ENCODE results near the gene BMPR2. TPM values are rescaled to one million over a fixed set of nuclear protein-coding genes. Genes with fewer than 3 reads are reported as not detected.
"Not testable (repeated sequence)": the region's sequence is repeated elsewhere in the genome, so short reads cannot be mapped to it uniquely, and the experiment has no call there.

The BMPR2 gene
- total RNA-seq, 1 experiment from 2014 or later: 10.0 TPM

- Histone ChIP-seq H4K20me1 (ENCODE audit: low read length) (no peaks in the 10 kb centered on the region), H3K27me3 (ENCODE audit: low read length) (no peaks in the 10 kb centered on the region), H3K9ac (ENCODE audit: low read length) (no peak overlapping the region), H3K36me3 (ENCODE audit: low read depth, low read length) (no peaks in the 10 kb centered on the region), H2AFZ (ENCODE audit: low read length) (no peak overlapping the region), H3K79me2 (ENCODE audit: low read length) (0 out of 2 replicates have a peak, but pooled peaks cover 3% of the 10 kb centered on the region), H3K27ac (ENCODE audit: low read length) (no peak overlapping the region), H3F3A (ENCODE audit: low read length, unreplicated experiment) (no peaks in the 10 kb centered on the region), H3K9me3 (ENCODE audit: low read length) (no peaks in the 10 kb centered on the region), H3K9me2 (replicated peaks; ENCODE audit: low read length) (no peaks in the 10 kb centered on the region), H3K4me2 (ENCODE audit: low read length) (no peak overlapping the region), H3K4me3 (ENCODE audit: low read length) (no peak overlapping the region), H3K4me1 (ENCODE audit: insufficient read depth, low read length) (no peaks in the 10 kb centered on the region)
- ATAC-seq: no peak
- CTCF ChIA-PET: no interaction called here
- TF ChIP-seq EZH2phosphoT487 (IDR thresholded peaks at IDR 0.05; ENCODE audit: borderline replicate concordance, low read length): no peak
- no peak for TF ChIP-seq EZH2 (IDR thresholded peaks at IDR 0.05; ENCODE audit: low read length, unreplicated experiment)
- no peak for TF ChIP-seq CTCF (conservative IDR thresholded peaks at IDR 0.05; ENCODE audit: low read depth, low read length)
- POLR2A ChIA-PET (ENCODE audit: unreplicated experiment): no interaction called here
- intact Hi-C loops (cut with micrococcal nuclease): no loop called here
- DNase-seq: no peak
- BruUV-seq (replicated peaks): no TSS peak
Measured at GRCh38 chr2:202436626-202437025, 60.5 kb downstream of the BMPR2 start.

- DNase-seq; CTCF ChIA-PET; H3K4me2 ChIP-seq (ENCODE audit: low read length); H3K9me2 ChIP-seq (replicated peaks; ENCODE audit: low read length); H3K9me3 ChIP-seq (ENCODE audit: low read length); POLR2A ChIA-PET (ENCODE audit: unreplicated experiment); H3K9ac ChIP-seq (ENCODE audit: low read length); H2AFZ ChIP-seq (ENCODE audit: low read length); H3K27me3 ChIP-seq (ENCODE audit: low read length); H3K4me1 ChIP-seq (ENCODE audit: insufficient read depth, low read length); H3F3A ChIP-seq (ENCODE audit: low read length, unreplicated experiment); H3K79me2 ChIP-seq (ENCODE audit: low read length); BruUV-seq (replicated peaks); H3K4me3 ChIP-seq (ENCODE audit: low read length); H3K36me3 ChIP-seq (ENCODE audit: low read depth, low read length); ATAC-seq; H3K27ac ChIP-seq (ENCODE audit: low read length); H4K20me1 ChIP-seq (ENCODE audit: low read length); intact Hi-C loops (cut with micrococcal nuclease): not testable (repeated sequence)
Measured at GRCh38 chr2:202440117-202440516, 64.0 kb downstream of the BMPR2 start.

- no TSS peak for BruUV-seq (replicated peaks)
- intact Hi-C loops (cut with micrococcal nuclease): no loop called here
- ChIA-PET CTCF (no interaction called here), POLR2A (ENCODE audit: unreplicated experiment) (interaction anchor here (0.5 kb wide), 1 partner anchor 443 kb away, joined by 7 read pairs; no protein-coding TSS in a partner anchor)
- Histone ChIP-seq H3K9ac (ENCODE audit: low read length) (no peak overlapping the region), H4K20me1 (ENCODE audit: low read length) (no peaks in the 10 kb centered on the region), H3K9me2 (replicated peaks; ENCODE audit: low read length) (no peaks in the 10 kb centered on the region), H3K4me1 (ENCODE audit: insufficient read depth, low read length) (no peaks in the 10 kb centered on the region), H3F3A (ENCODE audit: low read length, unreplicated experiment) (no peaks in the 10 kb centered on the region), H3K27me3 (ENCODE audit: low read length) (no peaks in the 10 kb centered on the region), H3K4me2 (ENCODE audit: low read length) (no peak overlapping the region), H3K9me3 (ENCODE audit: low read length) (no peaks in the 10 kb centered on the region), H3K27ac (ENCODE audit: low read length) (no peak overlapping the region), H3K36me3 (ENCODE audit: low read depth, low read length) (no peaks in the 10 kb centered on the region), H2AFZ (ENCODE audit: low read length) (no peak overlapping the region), H3K79me2 (ENCODE audit: low read length) (no peaks in the 10 kb centered on the region), H3K4me3 (ENCODE audit: low read length) (no peak overlapping the region)
- no peak for DNase-seq
- TF ChIP-seq EZH2phosphoT487 (IDR thresholded peaks at IDR 0.05; ENCODE audit: borderline replicate concordance, low read length): no peak
- ATAC-seq: no peak
Measured at GRCh38 chr2:202442882-202443281, 66.8 kb downstream of the BMPR2 start.

- DNase-seq: no peak
- TF ChIP-seq EZH2phosphoT487 (IDR thresholded peaks at IDR 0.05; ENCODE audit: borderline replicate concordance, low read length) (no peak), CTCF (conservative IDR thresholded peaks at IDR 0.05; ENCODE audit: low read depth, low read length) (no peak), EZH2 (IDR thresholded peaks at IDR 0.05; ENCODE audit: low read length, unreplicated experiment) (no peak)
- no peaks in the 10 kb centered on the region for H3K79me2 ChIP-seq (ENCODE audit: low read length)
- no peaks in the 10 kb centered on the region for H3K36me3 ChIP-seq (ENCODE audit: low read depth, low read length)
- no peaks in the 10 kb centered on the region for H3K9me2 ChIP-seq (replicated peaks; ENCODE audit: low read length)
- H3K4me1 ChIP-seq (ENCODE audit: insufficient read depth, low read length): no peaks in the 10 kb centered on the region
- ATAC-seq: no peak
- H3K27ac ChIP-seq (ENCODE audit: low read length): no peak overlapping the region
- ChIA-PET POLR2A (ENCODE audit: unreplicated experiment) (no interaction called here), CTCF (no interaction called here)
- BruUV-seq (replicated peaks): no TSS peak
- intact Hi-C loops (cut with micrococcal nuclease): no loop called here
- H3K4me2 ChIP-seq (ENCODE audit: low read length): no peak overlapping the region
- H3K9ac ChIP-seq (ENCODE audit: low read length): no peak overlapping the region
- H2AFZ ChIP-seq (ENCODE audit: low read length): no peak overlapping the region
- no peaks in the 10 kb centered on the region for H3F3A ChIP-seq (ENCODE audit: low read length, unreplicated experiment)
- H4K20me1 ChIP-seq (ENCODE audit: low read length): no peaks in the 10 kb centered on the region
- H3K9me3 ChIP-seq (ENCODE audit: low read length): no peaks in the 10 kb centered on the region
- H3K27me3 ChIP-seq (ENCODE audit: low read length): no peaks in the 10 kb centered on the region
- no peak overlapping the region for H3K4me3 ChIP-seq (ENCODE audit: low read length)
Measured at GRCh38 chr2:202444000-202444399, 67.9 kb downstream of the BMPR2 start.

Data from PC-3 (cell line).